Measurements from ENCODE around the gene BICD2.
A peak's percentile ranks its signal among the peaks of the same experiment; 100 is the strongest.
"Not testable (repeated sequence)": the region's sequence is repeated elsewhere in the genome, so short reads cannot be mapped to it uniquely, and the experiment has no call there.

BICD2 gene

GRCh38 chr9:92764381-92764987, at the start of gene BICD2:
Gene BICD2, minus strand, starts transcription at chr9:92764833. Its CDS starts 89 bp downstream, at chr9:92764744.
- DNase-seq, result no peak

DNA sequence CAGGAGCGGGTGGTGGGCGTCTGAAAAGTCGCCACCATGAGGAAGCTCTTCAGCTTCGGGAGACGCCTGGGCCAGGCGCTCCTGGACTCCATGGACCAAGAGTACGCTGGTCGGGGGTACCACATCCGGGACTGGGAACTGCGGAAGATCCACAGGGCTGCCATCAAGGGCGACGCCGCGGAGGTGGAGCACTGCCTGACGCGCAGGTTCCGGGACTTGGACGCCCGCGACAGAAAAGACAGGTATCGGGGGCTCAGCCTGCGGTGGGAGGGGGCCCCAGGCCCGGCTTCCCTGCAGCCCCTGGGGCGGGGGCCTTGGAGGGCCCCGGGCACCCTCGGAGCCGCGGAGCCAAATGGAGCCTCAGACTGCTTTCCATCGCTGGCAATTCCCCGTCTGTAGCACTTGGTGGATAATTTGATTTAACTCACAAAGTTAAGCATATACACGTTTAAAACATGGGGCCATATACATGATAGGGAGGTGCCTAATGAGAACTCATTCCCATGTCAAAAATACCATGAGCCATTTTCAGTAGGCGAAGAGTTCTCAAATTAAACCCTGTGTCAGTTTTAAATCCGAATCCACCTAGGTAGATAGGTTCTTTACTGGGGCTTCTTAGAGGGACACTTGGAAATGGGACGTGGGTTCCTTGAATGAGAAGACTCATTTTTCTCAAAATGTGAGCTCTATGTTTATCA, 45.1 kb upstream of the BICD2 start:
- DNase-seq, result not testable (repeated sequence)

DNA sequence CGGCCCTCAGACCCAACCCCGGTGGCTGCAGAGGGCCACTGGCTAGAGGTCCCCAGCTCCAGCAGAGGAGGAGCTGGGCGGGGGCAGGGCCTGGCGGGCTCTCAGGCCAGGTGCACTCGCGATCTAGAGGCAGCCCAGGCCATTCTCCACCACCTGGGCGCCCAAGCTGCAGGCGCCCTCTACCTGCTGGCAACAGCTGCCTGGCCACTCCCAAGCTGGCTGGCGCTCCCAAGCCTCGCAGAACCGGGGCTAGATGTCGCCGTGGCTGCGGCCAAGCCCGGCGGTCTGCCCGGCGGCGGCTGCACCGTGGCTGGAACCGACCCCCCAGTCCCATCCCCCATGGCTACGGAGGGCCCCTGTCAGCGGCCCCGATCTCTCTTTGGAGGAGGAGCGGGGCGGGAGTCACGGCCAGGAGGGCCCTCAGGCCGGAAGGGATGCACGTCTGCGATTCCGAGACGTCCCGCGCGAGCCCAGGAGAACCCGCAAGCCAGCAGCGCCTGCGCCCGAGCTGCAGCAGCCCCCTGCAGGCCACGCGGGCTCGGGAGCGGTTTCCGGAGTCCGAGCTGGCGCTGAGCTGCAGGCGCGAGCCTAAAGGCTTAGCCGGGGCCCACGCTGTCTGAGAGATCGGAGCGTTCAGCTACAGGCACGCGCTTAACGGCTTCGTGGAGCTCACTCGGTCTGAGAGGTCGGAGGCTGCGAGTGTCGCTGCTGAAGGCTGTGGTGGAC, 44.3 kb upstream of the BICD2 start:
- peak; percentile 9 for DNase-seq

GRCh38 chr9:92807757-92808725, 43.4 kb upstream of the BICD2 start:
- DNase-seq, result no peak

DNA sequence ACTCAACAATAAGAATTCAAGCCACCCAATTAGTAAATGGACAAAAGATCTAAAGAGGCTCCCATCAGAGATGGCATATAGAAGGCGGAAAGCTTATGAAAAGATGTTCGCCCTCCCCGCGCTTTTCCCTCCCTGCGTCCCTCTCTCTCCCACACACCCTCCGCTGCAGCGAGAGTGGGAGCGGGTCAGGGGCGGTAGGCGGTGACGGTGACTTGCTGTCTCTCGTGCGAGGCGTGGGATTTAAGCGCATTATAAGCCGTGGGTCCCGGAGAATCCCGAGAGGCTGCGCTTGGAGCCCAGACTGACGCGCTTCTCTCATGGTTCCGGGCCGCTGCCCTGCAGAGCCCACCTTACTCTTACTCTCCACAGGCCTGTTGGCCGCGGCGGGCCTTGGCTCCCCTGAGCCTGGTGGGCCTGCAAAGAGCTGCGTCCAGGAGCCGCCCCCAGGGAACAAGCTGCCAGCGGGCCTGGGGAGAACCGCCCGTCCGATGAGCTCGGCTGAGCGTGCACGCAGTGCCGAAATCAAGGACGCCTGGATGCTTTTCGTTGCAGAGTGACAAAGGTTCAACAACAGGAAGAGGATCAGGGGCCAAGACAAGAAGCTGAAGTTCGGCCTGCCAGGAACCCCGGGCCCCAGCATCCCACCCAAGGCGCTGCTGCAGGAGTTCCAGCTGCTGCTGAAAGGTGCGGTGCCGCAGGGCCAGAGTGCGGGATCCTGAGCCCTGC, 42.6 kb upstream of the BICD2 start:
- DNase-seq, result no peak

DNA sequence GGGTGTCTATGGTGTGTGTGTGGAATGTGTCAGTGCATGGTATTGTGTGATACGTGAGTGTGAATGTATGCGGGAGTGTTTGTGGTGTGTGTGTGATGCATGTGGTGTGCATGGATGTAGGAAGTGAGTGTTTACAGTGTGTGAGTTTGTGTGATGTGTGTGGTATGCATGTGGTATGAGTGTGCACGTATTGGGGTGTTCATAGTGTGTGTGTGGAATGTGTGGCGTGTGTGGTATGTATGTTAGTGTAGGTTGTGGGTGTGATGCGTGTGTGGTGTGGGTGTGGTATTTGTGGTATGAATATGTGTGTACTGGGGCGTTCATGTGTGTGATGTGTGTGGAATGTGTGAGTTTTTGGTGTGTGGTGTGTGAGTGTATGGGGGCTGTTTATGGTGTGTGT, 40.1 kb upstream of the BICD2 start:
- DNase-seq, result no peak

GRCh38 chr9:92798358-92798757, 33.7 kb upstream of the BICD2 start:
- no peak for DNase-seq

DNA sequence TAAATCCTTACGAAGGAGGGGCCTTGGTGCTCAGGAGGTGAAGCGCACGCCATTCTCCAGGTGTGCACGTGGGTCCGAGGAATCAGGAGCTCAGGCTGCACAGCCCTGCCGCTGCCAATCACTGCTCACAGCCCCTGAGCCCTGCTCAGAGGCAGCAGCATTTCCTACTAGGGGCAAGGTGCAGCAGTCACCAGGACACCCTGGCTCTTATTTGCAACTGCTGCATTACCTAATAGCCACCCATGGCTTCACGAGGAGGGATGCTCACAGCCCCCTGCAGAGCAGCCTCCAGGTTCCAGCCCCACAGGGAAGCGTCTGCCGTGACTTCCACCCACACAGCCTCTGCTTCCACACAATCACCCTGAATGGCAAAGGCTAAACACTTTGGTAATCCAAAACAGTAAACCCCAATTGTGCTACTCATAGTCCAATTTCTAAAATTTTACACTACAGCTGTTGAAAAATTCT, 31.7 kb upstream of the BICD2 start:
- DNase-seq, result not testable (repeated sequence)

GRCh38 chr9:92795598-92796336, 31.1 kb upstream of the BICD2 start:
- no peak for DNase-seq

- DNase-seq, result no peak
Measured at GRCh38 chr9:92795000-92795399, 30.4 kb upstream of the BICD2 start.

- DNase-seq, result no peak
Measured at GRCh38 chr9:92794426-92794825, 29.8 kb upstream of the BICD2 start.

DNA sequence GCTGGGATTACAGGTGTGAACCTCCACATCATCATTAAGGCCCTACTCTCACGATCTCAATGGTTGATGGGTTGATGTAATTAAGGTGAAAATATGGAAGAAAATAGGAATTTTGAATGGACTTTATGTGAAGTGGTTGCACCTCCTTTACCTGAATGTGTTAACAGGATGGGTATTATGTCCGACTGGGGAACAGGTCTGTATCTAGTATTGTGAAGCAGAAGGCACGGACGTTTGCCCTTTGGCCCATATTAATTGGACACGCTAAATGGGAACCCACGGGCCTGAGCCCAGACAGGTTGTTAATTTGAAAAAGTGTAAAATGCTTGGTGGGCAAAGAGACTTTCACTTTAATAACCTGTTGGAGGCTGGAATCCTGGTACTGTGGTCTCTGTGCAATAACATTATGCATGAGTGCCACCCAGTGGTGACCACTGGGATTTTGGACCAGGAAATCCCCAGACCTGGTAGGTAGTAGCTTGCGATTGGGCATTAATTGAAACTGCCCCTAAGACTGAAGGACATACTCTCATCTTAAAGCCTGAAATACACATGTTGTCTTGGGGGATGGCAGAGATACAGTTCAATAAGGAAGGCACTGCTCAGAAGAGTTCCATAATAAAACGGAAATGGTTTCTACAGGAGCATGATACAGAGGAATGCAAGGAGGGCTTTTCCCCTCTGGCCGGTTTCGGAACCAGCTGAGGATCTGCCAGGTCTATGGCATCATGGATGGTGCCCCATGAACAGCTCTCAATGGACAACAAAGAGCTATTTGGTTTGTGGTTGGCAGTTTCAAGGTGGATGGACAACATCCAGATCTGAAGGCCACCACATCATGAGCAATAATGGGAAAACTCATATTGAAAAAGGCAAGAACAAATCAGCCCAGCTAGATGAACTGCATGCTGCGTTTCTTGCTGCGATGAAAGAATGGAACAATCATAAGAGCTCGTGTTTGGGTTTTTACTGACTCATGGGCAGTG, 26.2 kb upstream of the BICD2 start:
- peak; percentile 89 for DNase-seq

- DNase-seq, result no peak
Measured at GRCh38 chr9:92786298-92786697, 21.7 kb upstream of the BICD2 start.

GRCh38 chr9:92781899-92782298, 17.3 kb upstream of the BICD2 start:
- DNase-seq, result no peak

DNA sequence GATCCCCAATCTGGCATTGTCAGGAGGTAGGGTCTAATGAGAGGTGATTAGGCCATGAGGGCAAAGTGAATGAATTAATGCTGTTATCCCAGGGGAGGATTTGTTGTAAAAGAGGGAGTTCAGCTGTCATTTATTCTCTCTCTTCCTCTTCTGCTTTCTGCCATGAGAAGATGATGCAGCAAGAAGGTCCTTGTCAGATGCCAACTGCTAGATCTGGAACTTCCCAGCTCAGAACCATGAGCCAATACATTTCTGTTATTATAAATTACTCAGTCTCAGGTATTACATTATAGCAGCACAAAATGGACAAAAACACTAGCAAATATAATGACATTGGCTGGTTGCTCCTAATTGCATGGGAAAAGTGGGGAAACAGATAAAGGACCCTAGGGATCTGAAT, 15.6 kb upstream of the BICD2 start:
- no peak for DNase-seq

DNA sequence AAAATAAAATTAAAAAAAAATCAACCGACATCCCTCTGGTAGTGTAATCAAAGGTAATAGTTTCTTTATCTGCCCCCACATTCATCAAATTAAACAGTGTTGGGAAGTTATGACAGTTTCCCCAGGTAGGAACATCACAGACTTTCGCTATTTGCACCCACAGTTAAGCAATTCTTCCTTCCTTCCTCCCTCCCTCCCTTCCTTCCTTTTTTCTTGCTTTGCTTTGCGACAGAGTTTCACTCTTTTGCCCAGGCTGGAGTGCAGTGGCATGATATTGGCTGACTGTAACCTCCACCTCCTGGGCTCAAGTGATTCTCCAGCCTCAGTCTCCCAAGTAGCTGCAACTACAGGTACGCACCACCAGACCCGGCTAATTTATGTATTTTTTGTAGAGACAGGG, 10.8 kb upstream of the BICD2 start:
- no peak for DNase-seq

DNA sequence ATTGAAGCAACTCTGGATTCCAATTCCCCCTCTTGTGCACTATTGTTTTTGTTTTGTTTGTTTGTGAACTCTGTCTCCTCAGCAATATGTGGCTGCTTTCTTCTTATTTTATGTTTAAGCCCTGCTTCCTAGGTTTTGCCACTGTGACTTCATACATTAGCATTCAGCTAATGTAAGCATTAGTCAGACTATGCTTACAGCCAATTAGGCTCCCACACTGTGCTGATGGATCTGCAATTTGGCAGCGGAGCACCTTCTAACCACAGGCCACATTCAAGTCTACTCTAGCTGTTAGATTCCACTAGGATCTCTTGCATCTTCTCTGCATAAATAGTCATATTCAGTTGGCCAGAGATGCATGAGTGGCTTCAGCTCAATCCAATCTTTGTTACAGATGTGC, 9.6 kb upstream of the BICD2 start:
- DNase-seq, result no peak

DNA sequence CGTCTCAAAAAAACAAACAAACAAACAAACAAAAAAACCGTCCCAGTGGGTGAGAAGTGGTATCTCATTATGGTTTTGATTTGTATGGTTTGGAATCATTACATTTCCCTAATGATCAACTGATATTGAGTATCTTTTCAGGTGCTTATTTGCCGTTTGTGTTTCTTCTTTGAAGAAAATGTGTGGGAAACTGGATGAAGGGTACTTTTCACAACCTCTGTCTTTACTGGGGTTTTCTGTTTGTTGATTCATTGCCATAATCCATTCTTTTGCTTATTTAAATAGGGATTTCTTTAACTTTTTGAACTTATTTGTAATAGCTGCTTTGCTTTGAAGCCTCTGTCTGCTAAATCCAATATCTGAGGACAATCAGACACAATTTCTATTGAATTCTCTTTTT, 9.2 kb upstream of the BICD2 start:
- no peak for DNase-seq

GRCh38 chr9:92771309-92771708, 6.7 kb upstream of the BICD2 start:
- DNase-seq, result no peak

DNA sequence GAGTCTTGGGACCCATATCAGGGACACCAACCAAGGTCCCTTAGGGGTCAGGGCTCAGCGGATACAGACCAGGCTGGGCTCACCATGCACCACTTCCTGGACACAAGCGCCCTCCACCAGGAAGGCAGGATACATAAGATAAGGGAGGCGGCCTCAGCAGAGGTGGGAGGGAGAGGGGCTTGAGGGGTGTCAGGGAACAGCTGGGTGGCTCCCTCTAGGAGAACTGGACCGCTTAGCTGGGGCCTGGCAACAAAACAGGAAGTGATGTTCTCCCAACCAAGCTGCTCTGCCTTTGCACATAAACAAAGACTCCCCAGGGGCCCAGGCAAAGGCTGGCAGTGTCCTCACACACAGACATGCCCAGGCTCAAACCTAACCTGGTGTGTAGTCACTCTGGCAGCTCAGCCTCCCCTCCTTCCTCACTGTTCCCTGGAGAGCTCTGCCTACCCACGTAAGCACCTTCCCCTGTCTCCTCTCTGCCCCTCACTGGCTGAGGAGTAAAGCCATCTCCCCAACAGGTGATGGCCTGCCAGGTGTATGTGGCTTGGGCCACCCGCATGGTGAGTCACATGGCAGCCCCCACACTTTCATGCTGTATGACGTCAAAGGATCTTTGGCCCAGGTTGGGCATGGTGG, 5.8 kb upstream of the BICD2 start:
- peak; percentile 33 for DNase-seq

All from OCI-M1 (cell line).